SK-N-DZ (cell line): ENCODE results near the gene FFAR1. TPM values are rescaled to one million over a fixed set of nuclear protein-coding genes. Genes with fewer than 3 reads are reported as not detected.

Source experiments
- DNase-seq: peaks from one replicate; pipeline ENCODE4 v3.0.0-alpha.2; 2015; ENCODE audit warnings: low spot score
- polyA plus RNA-seq, 2 experiments: library from polyadenylated mRNA; depleted of rRNA; stranded (reverse); fragments of >200 nt; gene quantifications; 2 replicates each; pipeline ENCODE4 v1.2.3, GENCODE V29; 2014

The FFAR1 gene, protein sequence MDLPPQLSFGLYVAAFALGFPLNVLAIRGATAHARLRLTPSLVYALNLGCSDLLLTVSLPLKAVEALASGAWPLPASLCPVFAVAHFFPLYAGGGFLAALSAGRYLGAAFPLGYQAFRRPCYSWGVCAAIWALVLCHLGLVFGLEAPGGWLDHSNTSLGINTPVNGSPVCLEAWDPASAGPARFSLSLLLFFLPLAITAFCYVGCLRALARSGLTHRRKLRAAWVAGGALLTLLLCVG (N-terminal part only)
- not detected in 2 replicates for polyA plus RNA-seq (2014; cell fraction: cytosol; rRNA removed)
- polyA plus RNA-seq (2014; cell fraction: nucleus; rRNA removed) = not detected in 2 replicates

DNA sequence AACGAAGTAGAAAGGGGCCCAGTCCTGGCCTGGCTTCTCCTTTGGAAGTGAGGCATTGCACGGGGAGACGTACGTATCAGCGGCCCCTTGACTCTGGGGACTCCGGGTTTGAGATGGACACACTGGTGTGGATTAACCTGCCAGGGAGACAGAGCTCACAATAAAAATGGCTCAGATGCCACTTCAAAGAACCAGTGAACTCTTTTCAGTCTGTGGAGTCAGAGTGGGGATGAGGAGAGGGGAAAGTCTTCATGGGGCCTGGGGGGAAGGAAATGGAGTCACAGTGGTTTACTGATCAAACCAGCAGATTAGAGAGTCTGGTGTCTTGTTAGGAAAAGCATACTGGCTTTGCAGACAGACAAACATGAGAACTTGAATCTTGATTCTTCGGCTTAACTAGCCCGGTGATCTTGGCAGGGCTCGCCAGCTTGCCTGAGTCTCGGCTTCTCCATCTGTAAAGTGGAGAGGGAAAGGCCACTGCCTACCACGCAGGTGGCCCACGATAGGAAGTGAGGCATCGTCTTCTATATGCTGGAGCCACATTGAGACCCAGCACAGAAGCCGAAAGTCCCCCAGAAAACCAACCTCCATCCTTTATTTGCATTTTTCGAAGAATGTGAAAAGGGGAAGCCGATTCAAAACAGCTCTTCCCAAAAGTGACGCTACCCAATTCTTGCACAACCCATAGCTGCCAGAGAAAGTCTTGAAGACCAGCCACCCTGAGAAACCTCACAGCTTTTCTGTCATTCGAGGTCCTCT, at the start of gene FFAR1:
Gene FFAR1 (plus strand): TSS at position 732 of the 759 bp plus-strand sequence. CDS start 3,650 bp downstream, outside the sequence.
- no peak for DNase-seq

DNA sequence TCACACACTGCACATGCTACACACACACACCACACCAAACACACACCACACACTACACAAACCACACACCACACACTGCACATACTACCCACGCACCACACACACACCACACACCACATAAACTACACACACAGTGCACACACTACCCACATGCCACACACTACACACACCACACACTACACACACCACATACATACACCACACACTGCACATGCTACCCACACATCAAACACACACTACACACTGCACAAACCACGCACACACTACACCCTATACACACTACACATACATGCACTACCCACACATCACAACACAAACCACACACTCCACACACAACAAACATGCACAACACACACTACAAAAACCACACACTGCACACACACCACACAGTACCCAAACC, 49.8 kb upstream of the FFAR1 start:
- DNase-seq = no peak

DNA sequence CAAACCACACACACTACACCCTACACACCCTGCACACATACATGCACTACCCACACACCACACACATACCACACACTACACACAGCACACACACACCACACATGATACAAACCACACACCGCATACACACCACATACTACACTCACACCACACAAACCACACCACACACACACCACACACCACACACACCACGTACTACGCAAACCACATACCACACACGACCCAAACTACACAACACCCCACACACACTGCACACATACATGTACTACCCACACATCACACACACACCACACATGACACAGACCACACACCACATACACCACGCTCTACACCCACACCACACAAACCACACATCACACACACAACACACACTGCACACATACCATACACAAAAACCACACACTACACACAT, 49.1 kb upstream of the FFAR1 start:
- DNase-seq = no peak

DNA sequence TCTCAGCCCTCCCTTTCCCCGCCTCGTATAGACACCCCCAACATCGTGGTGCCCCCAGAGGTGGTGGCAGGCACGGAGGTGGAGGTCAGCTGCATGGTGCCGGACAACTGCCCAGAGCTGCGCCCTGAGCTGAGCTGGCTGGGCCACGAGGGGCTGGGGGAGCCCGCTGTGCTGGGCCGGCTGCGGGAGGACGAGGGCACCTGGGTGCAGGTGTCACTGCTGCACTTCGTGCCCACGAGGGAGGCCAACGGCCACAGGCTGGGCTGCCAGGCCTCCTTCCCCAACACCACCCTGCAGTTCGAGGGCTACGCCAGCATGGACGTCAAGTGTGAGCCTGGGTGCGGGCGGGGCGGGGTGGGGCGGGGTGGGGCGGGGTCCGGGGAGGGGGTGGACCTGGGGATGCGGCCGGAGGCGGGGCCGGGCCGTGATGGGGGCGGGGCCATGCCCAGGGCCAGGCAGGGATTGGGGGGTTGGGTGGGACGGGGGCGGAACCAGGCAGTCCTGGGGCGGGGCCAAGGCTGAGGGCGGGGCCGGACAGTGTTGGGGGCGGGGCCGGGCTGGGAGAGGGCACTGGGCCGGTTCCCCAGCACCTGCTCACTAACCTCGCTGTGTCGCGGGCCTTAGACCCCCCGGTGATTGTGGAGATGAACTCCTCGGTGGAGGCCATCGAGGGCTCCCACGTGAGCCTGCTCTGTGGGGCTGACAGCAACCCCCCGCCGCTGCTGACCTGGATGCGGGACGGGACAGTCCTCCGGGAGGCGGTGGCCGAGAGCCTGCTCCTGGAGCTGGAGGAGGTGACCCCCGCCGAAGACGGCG, 48.0 kb upstream of the FFAR1 start:
- no peak for DNase-seq

DNA sequence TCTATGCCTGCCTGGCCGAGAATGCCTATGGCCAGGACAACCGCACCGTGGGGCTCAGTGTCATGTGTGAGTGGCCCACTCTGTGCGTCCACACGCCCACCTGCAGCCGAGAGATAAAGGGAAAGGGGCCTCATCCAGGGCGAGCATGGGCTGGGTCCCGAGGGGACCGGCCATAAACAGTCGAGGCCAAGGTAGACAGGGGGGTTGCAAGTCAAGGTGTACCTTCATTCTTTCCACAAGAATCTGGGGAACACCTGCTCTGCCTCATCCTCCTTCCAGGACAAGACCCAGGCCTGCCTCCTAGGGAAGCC, 47.4 kb upstream of the FFAR1 start:
- no peak for DNase-seq

DNA sequence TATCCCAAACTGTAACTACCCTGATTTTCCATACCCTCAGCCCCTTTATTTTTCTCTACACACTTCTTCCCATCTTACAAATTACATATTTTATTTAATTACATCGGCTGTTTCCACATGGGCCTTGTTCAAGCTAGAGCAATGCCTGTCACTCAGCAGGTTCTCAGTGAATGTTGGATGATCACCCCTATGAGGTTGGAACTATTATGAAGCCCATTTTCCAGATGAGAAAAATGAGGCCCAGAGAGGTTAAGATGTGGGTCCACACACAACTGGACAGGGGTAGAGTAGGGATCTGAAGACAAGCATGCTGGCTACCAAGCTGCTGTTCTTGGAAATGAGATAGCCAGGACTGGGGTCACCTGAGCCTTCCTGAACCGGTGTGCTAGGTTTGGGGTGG, 45.7 kb upstream of the FFAR1 start:
- DNase-seq = no peak

DNA sequence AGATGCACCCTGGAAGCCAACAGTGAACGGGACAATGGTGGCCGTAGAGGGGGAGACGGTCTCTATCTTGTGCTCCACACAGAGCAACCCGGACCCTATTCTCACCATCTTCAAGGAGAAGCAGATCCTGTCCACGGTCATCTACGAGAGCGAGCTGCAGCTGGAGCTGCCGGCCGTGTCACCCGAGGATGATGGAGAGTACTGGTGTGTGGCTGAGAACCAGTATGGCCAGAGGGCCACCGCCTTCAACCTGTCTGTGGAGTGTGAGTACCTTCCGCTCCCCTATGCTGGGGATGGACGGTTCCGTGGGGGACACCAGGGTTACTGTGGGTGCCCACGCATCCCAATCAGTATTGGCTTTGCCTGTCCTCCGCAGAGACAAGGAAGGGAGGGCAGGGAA, 45.3 kb upstream of the FFAR1 start:
- DNase-seq = no peak

DNA sequence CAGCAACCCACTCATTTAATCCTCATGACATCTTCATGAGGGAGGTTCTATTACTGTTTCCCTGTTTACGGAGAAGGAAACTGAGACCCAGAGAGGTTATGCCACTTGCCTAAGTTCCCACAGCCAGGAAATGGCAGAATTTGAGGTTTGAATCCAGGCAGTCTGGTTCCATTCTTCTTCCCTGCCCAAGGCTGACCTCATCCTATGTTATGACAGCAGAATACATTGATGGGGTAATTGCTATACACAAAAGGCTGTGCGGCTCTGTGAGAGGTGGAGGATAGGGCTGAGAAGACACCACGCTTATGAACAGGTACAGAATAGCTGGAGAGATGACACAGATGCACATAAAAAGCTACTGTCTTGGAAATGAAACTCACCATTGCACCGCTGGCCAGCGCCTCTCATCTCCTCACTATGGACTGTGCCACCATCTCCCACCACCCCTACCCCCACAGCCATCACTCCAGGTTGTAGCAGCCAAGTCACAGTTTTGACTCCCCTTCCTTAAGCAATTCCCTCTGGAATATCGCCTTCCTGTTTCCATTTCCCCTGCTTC, 44.3 kb upstream of the FFAR1 start:
- DNase-seq = no peak

DNA sequence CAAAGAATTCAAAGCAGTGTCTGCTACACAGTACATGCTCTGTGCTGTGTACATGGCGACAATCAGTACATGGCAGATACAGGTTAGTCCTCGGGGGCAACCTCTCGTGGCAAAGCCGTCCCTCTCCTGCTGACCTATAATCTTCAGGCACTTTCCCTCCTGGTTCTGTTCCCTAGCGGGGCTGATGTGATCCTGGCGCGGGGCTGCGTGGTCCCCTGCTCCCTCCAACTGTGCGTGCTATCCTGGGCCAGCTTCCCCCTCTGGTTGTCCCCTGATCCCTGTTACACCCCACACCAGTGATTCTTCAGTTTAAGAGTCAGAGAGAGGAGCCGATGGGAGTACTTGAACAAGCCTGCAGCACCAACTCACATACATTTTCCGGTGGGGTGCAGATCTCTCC, 43.7 kb upstream of the FFAR1 start:
- no peak for DNase-seq

DNA sequence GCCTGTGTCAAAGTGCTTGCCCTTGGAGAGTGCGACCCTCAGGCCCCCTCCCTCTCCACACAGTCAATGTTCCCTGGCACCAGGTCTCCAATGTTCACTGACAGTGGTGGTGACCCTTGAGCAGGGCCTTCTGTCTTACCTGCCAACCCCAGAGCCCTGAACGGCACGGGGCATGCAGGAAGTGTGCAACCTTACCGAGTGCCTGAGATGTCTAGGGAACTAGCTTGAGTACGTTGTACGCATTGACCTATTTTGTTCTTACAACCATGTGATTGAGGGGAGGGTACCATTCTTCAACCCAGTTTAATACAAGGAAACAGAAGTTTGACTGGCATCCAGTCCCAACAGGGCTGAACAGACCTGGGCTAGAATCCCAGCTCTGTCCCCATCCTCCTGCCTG, 42.5 kb upstream of the FFAR1 start:
- no peak for DNase-seq

DNA sequence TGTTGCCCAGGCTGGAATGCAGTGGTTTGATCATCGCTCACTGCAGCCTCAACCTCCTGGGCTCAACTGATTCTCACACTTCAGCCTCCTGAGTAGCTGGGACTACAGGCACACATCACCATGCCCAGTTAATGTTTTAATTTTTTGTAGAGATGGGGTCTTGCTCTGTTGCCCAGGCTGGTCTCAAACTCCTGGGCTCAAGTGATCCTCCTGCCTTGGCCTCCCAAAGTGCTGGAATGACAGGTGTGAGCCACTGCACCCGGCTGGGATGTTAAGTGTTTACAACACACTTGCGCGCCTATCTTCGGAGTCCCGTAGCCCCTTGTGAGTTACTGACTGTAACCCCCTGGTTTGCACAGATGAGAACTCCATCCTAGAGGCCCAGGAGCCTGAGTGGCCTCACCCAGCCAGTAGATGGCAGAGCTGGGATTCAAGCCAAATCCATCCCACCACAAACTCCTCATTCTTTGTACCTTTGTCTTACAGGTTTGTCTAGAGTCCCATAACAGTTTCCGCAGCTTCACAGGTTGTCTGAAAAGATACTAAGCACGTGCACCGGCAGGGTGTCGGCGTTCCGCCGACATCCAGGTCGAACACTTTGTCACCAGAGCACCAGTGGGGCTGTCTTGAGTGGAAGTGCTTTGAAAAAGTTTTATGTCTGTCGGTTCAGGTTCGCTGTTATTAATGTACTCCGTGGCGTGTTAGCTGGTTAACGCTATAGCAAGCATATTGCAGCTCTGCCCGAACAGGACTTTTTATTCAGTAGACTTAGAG, 41.0 kb upstream of the FFAR1 start:
- no peak for DNase-seq

DNA sequence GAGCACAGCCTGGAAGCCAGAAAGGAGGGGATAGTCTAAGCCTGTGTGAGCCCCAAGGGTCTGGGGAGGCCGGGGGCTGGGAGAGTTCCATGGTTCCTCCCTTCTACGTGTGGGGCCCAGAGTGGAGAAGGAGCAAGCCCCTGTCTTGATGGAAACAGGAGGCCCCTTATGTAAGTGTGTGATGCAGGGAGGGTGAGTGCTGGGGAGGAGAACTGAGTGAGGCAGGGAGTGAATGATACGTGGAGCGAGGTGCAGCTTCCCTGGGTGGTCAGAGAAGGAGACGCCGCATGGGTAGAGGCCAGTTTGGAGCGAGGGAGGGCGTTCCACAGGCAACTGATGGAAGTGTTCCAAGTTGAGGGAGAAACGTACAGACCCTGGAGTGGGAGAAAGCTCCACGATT, 39.8 kb upstream of the FFAR1 start:
- DNase-seq = no peak

DNA sequence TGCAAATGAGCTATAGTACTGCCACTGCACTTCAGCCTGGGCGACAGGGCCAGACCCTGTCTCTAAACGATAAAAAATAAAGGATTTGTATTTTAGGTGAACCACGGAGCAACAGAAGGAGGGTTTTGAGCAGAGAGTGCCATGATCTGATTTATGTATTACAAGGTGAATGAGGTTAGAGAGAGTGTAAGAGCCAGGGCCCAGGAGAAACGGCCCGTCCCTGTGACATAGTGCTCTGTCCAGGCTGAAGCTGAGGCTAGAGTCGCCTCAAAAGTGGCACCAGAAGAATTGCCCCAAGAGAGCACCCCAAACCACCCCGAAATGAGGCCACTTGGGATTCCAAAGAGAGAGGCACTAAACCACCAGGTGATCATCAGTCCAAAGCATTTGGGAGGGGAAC, 38.8 kb upstream of the FFAR1 start:
- no peak for DNase-seq

DNA sequence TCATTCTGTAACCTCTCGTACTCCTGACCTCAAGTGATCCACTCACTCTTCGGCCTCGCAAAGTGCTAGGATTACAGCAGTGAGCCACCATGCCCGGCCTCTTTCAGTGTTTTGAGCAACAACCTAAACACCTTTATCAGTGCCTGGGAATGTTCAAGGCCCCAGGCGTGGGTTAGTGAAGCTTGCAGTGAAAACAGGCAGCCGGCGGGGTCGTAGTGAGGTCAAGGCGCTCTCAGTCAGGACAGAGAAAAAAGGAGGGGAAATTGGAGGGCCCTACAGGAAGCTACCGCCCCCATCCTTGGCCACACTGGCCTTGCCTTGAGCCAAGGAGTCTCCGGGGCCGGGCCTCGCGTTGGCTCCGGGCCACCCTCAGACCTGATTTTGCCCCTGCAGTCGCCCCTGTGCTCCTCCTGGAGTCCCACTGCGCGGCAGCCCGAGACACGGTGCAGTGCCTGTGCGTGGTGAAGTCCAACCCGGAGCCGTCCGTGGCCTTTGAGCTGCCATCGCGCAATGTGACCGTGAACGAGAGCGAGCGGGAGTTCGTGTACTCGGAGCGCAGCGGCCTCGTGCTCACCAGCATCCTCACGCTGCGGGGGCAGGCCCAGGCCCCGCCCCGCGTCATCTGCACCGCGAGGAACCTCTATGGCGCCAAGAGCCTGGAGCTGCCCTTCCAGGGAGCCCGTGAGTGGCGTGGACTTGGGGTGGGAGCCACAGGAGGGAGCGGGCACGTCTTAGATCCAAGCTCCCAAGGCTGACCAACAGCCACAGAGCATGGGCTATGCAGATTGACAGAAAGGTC, 38.0 kb upstream of the FFAR1 start:
- DNase-seq = peak; percentile 22

DNA sequence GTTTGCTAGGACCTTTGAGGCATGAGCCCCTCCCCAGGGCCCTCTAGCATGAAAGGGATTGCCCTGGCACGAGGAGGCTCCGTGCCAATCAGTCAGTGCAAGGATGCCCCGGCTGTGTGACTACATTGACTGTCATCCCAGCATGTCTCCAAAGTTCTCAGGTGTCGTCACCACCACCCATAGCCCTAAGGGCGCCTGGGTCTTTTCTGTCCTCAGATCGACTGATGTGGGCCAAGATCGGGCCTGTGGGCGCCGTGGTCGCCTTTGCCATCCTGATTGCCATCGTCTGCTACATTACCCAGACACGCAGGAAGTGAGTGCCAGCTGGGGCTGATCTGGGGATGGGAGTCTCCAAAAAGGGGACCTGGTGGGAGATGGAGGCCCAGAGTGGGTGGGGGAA, 37.4 kb upstream of the FFAR1 start:
- no peak for DNase-seq

DNA sequence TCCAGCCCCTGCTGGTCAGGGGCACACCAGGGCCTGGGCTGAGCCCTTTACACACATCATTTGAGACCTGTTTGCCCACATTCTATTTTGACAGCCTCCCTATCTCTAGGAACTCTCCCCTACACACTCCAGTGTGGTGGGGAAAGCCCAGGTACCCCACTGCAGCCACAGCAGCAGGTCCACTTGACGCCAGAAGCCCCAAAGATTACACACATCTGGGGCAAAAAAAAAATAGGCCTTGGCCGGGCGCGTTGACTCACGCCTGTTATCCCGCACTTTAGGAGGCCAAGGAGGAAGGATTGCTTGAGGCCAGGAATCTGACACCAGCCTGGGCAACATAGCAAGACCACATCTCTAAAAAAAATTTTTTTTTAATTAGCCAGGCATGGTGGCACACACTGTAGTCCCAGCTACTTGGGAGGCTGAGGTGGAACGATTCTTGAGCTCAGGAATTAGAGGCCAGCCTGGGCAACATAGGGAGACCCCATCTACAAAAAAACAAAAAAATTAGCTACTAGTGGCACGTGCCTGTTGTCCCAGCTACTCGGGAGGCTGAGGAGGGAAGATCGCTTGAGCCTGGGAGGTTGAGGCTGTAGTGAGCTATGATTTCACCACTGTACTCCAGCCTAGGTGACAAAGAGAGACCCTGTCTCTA, 36.8 kb upstream of the FFAR1 start:
- DNase-seq = no peak

DNA sequence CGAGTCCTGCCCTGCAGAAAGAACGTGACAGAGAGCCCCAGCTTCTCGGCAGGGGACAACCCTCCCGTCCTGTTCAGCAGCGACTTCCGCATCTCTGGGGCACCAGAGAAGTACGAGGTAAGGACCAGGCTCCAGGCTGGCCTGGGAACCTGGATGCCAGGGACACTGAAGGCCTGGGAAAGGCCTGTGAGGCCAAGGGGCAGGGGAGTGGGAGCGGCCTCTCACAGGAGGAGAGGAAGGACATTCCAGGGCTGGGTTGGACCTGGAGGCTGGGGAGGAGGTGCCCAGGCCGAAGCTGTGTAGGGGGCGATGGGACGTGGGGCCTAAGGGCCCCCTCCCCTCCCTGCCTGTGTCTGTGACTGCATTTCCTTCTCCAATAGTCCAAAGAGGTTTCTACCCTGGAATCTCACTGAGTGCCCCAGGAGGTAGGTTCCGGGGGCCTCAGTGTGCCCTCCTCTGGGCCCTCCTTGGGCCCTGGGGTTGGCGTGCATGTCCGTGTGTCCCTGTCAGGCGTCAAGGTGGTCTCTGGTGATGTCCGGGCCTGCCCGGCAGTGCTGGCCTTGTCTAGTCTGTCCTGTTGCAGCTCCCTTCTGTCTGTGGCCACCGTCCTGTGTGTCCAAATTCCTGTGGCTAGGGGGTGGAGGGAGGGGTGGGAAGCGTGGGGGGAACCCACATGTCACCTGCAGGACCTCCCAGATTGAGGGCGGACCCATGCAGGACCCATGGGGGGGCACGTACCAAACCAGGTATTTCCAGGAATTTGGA, 35.6 kb upstream of the FFAR1 start:
- DNase-seq = no peak

DNA sequence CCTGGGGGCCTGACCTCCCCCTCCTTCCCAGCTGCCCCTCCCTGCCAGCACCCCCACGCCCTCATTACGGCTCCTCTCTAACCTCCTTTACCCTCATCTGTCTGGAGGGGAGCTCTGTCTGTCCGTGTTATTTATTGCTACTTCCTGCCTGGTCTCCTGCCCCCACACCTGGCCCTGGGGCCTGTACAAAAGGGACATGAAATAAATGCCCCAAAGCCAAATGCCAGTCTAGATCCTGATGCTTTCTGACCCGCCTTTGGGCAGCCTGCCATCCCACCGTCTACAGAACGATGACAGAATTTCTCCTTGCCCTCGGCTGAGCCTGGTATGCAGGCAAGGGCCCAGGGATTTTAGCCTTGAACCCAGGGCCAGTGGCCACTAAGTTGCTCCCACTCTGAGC, 34.1 kb upstream of the FFAR1 start:
- DNase-seq = no peak

DNA sequence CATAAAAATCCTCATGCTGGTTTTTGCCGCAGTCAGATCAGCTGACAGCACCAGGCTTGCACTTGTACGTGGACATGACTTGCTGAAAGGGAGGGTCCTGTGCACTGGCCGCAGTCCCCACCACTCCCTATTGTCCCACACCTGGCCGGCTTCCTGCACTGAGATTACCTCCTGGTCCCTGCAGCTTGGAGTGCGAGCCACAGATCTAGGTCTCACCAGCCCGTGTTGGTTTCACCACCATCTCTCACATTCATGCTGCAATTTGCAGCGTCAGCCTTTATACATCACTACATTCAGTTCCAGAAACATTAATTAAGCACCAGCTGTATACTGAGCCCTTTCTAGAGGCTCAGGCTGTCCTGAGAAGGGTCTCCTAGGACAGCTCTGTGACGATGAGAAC, 33.7 kb upstream of the FFAR1 start:
- no peak for DNase-seq
